CD4-positive, alpha-beta T cell treated with Interferon alpha-2 for 1 hour (primary cell): Measurements from ENCODE around the gene KRT80.

Experiments
- DNase-seq, 2 donors: peaks; one replicate each; pipeline ENCODE4 v3.0.0-alpha.2; 2020 to 2022

The KRT80 gene

DNA sequence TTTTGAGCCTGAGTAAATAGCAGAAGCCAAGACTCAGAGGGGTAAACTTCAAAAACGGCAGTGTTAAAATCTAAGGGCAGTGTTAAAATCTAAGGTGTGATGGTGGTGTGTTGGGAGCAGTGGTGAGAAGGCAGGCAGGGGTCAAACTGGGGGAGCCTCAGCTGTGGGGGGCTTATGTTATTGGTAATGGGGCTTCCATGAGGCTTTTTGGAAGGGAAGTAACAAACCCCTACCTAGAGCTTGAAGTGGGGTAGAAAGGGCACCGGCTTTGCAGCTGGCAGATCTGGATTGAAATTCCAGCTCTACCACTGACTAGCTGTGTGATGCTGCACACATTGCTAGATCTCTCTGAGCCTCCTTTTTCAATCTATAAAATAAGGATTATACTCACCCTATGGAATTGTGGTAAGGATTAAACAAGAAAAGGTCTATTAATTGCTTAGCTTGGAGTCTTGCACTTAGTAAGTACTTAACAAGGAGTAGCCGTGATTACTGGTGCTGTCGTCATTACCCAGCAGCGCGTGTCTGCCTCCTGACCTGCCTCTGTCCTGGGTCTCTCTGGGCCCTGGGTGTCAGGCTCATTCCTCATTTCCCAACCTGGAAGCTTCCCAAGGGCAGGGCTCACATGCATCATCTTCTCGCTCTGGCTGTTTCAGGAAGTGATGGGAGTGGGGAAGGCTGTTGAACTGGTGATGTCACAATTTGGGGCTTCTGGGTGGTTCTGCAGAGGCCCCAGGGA, 18.5 kb upstream of the KRT80 start:
- DNase-seq: no peak

GRCh38 chr12:52209321-52209720, 17.5 kb upstream of the KRT80 start:
- DNase-seq: no peak

DNA sequence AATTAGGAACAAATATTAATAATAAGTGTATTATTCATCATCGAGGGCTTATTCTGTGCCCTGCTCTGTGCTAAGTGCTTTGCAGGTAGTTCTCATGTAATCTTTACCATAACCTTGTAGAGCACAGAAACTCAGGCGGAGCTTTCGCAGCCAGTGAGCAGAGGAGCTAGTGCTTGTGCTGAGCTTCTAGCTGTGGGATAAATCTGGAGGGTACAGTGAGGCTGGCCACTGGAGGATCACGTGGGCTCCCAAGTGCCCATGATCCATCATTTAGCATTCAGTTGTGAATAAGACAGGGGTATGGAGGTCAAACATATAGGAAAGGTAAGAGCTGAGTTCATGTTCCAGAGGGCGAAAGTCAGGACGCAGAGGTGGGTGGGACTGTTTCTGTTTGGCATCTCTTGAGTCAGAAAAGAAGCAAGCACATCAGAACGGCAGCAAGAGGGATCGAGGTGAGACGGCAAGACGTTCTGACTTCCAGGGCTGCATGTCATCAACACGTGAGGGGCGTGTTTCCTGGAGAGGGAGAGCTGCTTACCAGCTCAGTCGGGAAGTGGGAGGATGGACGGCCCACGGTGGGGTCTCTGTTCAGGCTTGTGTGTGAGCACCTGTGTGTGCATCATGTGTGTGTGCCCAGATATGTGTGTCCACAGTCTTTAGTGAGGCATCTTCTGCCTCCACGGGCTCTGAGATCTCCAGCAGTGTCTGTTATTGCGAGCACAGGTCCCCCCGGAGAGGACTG, 16.8 kb upstream of the KRT80 start:
- no peak for DNase-seq

- DNase-seq: no peak
Measured at GRCh38 chr12:52207895-52208294, 16.1 kb upstream of the KRT80 start.

DNA sequence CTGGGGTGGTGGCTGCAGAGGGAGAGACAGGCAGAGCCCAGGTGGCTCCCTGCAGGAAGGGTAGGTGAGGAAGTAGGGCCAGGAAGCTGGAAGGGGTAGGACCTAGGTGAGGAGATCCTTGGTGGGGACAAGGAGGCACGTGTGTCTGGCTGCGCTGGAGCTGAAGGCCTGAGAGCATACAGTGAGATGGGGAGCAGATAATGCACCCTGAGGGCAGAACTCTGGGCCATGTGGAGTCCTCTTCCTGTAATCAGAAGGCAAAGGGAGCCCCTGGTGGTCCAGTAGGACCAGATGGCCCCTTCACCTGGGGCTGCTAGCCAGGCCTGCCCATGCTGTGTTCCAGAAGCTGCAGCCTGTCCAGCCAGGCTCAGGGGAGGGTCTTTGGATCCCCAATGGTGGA, 15.3 kb upstream of the KRT80 start:
- DNase-seq: no peak

DNA sequence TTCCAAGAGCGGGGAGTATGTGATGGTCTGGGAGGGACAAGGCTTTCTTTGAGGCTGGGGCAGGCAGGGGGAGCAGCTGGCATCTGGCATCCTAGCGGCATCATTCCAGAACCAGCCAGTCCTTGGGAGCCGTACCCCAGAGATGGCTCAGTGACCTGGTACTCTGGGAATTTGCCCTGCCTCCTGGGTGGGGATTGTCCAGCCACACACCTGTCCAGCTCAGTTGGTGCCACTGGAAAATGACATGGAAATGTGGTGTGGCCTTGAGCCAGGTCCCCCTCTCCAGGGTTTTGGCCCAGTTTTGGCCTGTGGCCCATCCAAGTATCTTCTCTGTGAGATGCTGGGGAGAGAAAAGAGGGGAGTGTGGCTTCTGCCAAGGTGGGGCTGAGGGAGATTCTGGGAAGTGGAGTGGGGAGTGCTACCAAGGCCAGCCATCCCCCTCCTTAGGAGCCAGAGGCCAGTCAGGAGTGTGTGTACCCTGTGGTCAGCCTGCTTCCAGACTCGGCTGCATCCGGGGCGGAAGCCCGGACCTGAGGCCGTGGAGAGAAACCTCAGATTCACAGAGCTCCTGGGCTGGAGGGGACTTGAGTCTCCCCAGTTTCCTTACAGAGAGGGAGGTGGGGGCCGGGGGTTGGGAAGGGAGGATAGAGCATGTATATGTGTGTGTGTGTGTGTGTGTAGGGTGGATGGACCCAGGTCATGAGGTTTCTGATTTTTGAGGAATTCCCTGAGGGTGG, 14.7 kb upstream of the KRT80 start:
- DNase-seq: no peak

GRCh38 chr12:52205612-52206303, 13.9 kb upstream of the KRT80 start:
- DNase-seq: no peak

GRCh38 chr12:52204931-52205505, 13.2 kb upstream of the KRT80 start:
- no peak for DNase-seq

- DNase-seq: no peak
Measured at GRCh38 chr12:52204095-52204930, 12.5 kb upstream of the KRT80 start.

- DNase-seq: peak; percentile 41 to 77
Measured at GRCh38 chr12:52203079-52203921, 11.5 kb upstream of the KRT80 start.

DNA sequence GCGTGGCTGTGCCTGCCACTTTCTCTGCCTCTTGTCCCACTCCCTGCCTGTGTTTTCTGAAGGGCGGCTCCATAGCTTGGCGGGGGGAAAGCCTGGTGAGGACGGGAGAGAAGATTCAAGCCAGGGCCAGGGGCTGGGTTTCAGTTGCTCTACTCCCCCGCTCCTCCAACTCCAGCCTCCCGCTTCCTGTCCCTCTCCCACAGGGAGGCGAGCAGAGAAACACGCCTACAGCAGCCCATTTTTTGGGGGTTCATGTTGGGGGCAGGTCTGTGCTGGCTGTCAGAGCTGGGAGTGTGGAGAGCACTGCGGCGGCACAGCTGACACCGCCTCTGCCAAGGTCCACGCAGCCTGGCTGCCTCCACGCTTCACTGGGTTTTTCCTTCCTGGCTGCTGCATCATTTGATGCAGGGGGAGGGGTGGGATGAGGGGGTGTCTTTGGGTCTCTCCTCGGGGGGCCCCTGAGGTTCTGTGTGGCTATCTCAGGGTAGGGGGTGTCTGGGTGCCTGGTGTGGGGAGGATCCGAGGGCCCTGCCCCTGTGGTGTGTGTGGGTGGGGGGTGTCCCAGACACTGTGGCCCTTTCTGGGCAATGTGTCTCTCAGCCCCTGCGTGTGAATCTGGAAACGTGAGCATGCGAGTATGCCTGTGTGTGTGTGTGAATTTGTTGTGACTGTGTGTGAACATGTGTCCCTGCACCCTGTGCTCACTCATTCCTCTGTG, 10.7 kb upstream of the KRT80 start:
- no peak for DNase-seq

DNA sequence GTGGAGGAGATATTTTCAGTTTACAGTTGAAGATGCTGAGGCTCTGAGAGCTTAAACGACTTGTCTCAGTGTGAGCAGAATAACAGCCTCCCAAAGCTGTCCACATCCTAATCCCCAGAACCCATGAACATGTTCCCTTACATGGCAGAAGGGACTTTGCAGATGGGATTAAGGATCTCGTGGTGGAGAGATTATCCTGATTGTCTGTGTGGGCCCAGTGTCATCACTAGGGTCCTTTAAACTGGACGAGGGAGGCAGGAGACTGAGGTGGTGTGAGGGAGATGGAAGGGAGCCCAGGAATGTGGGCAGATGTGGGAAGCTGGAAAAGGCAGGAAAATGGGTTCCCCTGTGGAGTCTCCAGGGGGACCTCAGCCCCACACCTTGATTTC, 9.6 kb upstream of the KRT80 start:
- no peak for DNase-seq

DNA sequence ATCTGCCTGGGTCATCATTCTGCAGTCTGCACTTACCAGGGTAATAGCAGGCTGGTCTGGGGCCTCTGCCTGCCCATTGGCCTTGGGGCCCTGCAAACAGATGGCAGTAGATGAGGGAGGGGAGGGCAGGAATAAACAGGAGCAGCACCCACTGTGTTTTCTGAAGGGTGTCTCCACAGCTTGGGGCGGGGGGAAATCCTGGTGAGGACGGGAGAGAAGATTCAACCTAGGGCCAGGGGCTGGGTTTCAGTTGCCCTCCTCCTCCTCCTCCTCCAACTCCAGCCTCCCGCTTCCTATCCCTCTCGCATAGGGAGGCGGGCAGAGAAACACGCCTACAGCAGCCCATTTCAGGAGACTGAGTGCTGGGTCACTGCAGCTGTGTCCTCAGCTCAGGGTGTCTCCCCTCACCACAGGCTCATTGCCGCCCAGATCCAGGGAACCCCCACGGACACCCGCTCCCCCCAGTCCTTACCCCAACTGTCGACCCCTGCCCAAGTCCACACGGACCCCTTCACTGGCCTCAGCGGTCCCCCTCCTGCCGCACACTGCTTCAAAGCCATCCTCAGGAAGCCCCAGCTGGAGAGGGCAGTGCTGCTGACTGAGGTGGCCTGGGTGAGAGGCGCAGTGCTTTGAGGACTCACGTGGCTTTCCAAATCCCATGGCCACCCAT, 9.1 kb upstream of the KRT80 start:
- no peak for DNase-seq

- no peak for DNase-seq
Measured at GRCh38 chr12:52200086-52200780, 8.4 kb upstream of the KRT80 start.

DNA sequence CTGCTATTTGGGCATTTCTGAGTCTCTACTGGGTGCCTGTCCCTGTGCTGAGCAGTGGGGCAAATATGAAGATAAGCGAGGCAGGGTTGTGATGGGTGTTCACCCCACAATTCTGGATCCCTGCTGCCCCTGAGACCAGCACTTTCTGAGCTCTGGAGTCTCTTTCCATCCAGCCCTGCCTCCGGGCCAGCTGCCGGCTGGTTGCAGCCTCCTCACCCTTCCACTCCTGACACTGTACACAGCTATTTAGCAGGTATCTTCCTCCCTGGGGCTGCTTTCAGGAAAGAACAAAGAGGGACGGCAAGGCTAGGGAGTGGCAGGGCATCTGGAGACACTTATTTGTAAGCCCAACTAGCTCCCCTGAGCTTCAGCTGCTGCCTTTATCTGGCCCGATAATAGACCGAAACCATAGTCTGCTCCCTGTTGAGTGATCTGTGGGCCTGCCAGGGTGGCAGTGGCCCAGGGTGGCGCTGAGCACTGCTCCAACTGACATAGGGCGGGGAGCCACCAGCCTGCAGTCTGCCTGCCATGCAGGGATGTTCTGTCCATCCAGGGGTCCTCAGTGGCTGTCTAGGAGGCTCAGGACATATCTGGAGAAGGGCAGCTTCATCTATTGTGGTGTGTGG, 7.6 kb upstream of the KRT80 start:
- DNase-seq: no peak

DNA sequence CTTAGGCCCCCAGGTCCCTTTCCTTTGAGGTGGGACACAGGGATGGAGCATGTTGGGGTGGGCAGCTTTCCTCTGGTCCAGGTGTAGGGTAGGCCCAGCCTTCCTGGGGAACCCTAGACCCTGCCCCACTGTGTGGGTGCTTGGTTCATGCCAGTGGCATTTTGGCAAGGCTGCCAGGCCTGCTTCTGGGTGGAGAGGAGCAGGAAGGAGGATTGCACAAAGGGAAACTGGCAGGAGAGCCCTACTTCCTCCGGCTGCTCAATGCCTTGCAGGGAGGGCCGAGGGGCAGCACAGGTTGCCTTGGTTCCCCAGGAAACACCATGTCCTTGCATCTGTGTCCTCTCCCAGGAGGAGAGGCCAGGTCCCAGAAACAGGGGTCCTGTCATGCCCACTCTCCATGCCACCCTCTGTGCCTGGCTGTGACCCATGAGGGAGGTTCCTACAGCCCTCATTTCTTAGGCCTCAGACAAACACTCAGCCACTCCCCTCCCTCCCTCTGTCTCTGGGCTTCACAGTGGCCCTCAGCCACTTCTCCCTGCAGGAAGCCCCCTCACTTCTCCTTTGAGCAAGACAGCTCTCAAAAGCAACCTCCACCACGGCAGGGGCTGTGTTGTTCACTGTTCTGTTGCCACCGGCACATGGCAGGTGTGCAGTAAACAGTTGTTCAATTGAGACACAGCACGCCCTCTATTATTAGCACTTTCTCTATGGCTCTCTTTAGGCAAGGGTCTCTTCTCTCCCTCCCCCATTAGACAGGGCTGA, 6.8 kb upstream of the KRT80 start:
- no peak for DNase-seq

- DNase-seq: peak in 1 of 2 donors; percentile 59
Measured at GRCh38 chr12:52197371-52198231, 5.8 kb upstream of the KRT80 start.
